IMR-90 (cell line): ENCODE measurements around the gene HLA-DQA1. TPM values are rescaled to one million over a fixed set of nuclear protein-coding genes. Genes with fewer than 3 reads are reported as not detected.

ENCODE experiments used
- ATAC-seq: fragments of 200-7000 bp; cut with Tn5 transposase; 2 replicates; pipeline ENCODE4 v1.9.1; 2020; ENCODE audit warnings: low read depth, mild to moderate bottlenecking, moderate library complexity
- BruUV-seq: library from RNA; stranded (reverse); fragments of 400-500 nt; replicated peaks from 2 replicates; lab custom pipeline; 2021; lab: Mats Ljungman, UMichigan
- CTCF ChIA-PET: fragments of 300-600 bp; formaldehyde crosslinking; extraction: SDS; loops from one replicate; lab custom pipeline; 2021; ENCODE audit warnings: antibody characterized with exemption; lab: Yijun Ruan, JAX
- POLR2A ChIA-PET: fragments of 300-600 bp; sonication (Branson Sonifier 250); formaldehyde crosslinking; loops from one replicate; lab custom pipeline; 2022; ENCODE audit warnings: antibody characterized with exemption; ENCODE audit not compliant: unreplicated experiment; lab: Charles Lee
- DNase-seq: peaks from one replicate; pipeline ENCODE4 v3.0.0; 2013
- H2AFZ ChIP-seq: replicated peaks from 2 replicates; pipeline ENCODE3; 2013; ENCODE audit warnings: low read length, mild to moderate bottlenecking; ENCODE audit not compliant: poor library complexity
- H2AK5ac ChIP-seq: 2 replicates; pipeline ENCODE4 v1.6.1; 2013; ENCODE audit warnings: low read depth, low read length, inconsistent platforms
- H2AK9ac ChIP-seq: replicated peaks from 2 replicates; pipeline ENCODE3; 2013; ENCODE audit warnings: mild to moderate bottlenecking, low read depth, low read length, moderate library complexity; ENCODE audit not compliant: poor library complexity
- H2BK120ac ChIP-seq: 2 replicates; pipeline ENCODE4 v1.6.1; 2013; ENCODE audit warnings: low read depth, low read length, inconsistent platforms
- H2BK15ac ChIP-seq: 3 replicates; pipeline ENCODE4 v1.6.1; 2013; ENCODE audit warnings: low read depth, low read length, inconsistent platforms
- H2BK20ac ChIP-seq: 2 replicates; pipeline ENCODE4 v1.6.1; 2013; ENCODE audit warnings: low read depth, mild to moderate bottlenecking, inconsistent platforms, low read length, moderate library complexity
- H2BK5ac ChIP-seq: 2 replicates; pipeline ENCODE4 v1.6.1; 2013; ENCODE audit warnings: mild to moderate bottlenecking, low read depth, low read length, inconsistent platforms; ENCODE audit not compliant: poor library complexity, severe bottlenecking
- H3K14ac ChIP-seq: replicated peaks from 2 replicates; pipeline ENCODE4 v1.6.1; 2013; ENCODE audit warnings: low read depth, low read length, inconsistent platforms
- H3K18ac ChIP-seq: 2 replicates; pipeline ENCODE4 v1.6.1; 2013; ENCODE audit warnings: low read depth, low read length, control low read depth
- H3K23ac ChIP-seq: 2 replicates; pipeline ENCODE4 v1.6.1; 2013; ENCODE audit warnings: low read depth, low read length, inconsistent platforms
- H3K27ac ChIP-seq: 2 replicates; pipeline ENCODE4 v1.5.1; 2013; ENCODE audit warnings: mild to moderate bottlenecking, control low read depth, low read length; ENCODE audit not compliant: insufficient read depth
- H3K27me3 ChIP-seq: 2 replicates; pipeline ENCODE4 v1.6.1; 2013; ENCODE audit warnings: low read length; ENCODE audit not compliant: control insufficient read depth, insufficient read depth
- H3K36me3 ChIP-seq: 2 replicates; pipeline ENCODE4 v1.6.1; 2013; ENCODE audit warnings: low read length, mixed read lengths; ENCODE audit not compliant: control insufficient read depth, insufficient read depth
- H3K4ac ChIP-seq: 2 replicates; pipeline ENCODE4 v1.6.1; 2013; ENCODE audit warnings: low read depth, low read length, inconsistent platforms
- H3K4me1 ChIP-seq: 2 replicates; pipeline ENCODE4 v1.6.1; 2013; ENCODE audit warnings: low read length, mixed read lengths; ENCODE audit not compliant: control insufficient read depth, insufficient read depth
- H3K4me2 ChIP-seq: 2 replicates; pipeline ENCODE4 v1.6.1; 2013; ENCODE audit warnings: low read depth, mild to moderate bottlenecking, control low read depth, low read length, moderate library complexity
- H3K4me3 ChIP-seq: 2 replicates; pipeline ENCODE4 v1.5.1; 2013; ENCODE audit warnings: low read depth, mild to moderate bottlenecking, control low read depth, low read length, moderate library complexity; ENCODE audit not compliant: insufficient read depth
- H3K56ac ChIP-seq: 2 replicates; pipeline ENCODE4 v1.6.1; 2013; ENCODE audit warnings: low read length, inconsistent platforms; ENCODE audit not compliant: insufficient read depth; ENCODE audit errors: extremely low read depth
- H3K79me1 ChIP-seq, 2 experiments: 2 replicates each; pipeline ENCODE4 v1.6.1; 2013; ENCODE audit warnings: low read length in 2 of 2, inconsistent platforms in 1 of 2, low read depth in 1 of 2
- H3K9ac ChIP-seq: 2 replicates; pipeline ENCODE4 v1.6.1; 2013; ENCODE audit warnings: low read depth, low read length, control low read depth
- H3K9me1 ChIP-seq: 2 replicates; pipeline ENCODE4 v1.6.1; 2013; ENCODE audit warnings: low read length, inconsistent platforms; ENCODE audit not compliant: insufficient read depth
- H3K9me3 ChIP-seq: 2 replicates; pipeline ENCODE4 v1.6.1; 2013; ENCODE audit warnings: low read length; ENCODE audit not compliant: control insufficient read depth, insufficient read depth
- H4K20me1 ChIP-seq: 2 replicates; pipeline ENCODE4 v1.6.1; 2013; ENCODE audit warnings: low read length, inconsistent platforms; ENCODE audit not compliant: insufficient read depth
- H4K5ac ChIP-seq: 2 replicates; pipeline ENCODE4 v1.6.1; 2013; ENCODE audit warnings: mild to moderate bottlenecking, low read depth, low read length, control low read depth
- H4K8ac ChIP-seq, 2 experiments: 2 replicates each; pipeline ENCODE4 v1.6.1; 2013; ENCODE audit warnings: low read depth in 2 of 2, low read length in 2 of 2, control low read depth in 1 of 2, inconsistent platforms in 1 of 2
- H4K91ac ChIP-seq: 2 replicates; pipeline ENCODE4 v1.6.1; 2013; ENCODE audit warnings: low read depth, low read length, inconsistent platforms; ENCODE audit not compliant: insufficient read depth
- BHLHE40 ChIP-seq: fragments of 150-350 bp; IDR thresholded peaks from 2 replicates; pipeline ENCODE4 v1.6.1; 2016; ENCODE audit warnings: mild to moderate bottlenecking, low read depth, low read length
- CEBPB ChIP-seq: IDR thresholded peaks from 2 replicates; pipeline ENCODE4 v1.6.1; 2012; ENCODE audit warnings: low read depth, low read length, improper control_type of control experiment
- CHD1 ChIP-seq: IDR thresholded peaks from 2 replicates; pipeline ENCODE4 v1.6.1; 2012; ENCODE audit warnings: low read depth, low read length, improper control_type of control experiment
- FOS ChIP-seq: fragments of 150-350 bp; IDR thresholded peaks from 2 replicates; pipeline ENCODE4 v1.6.1; 2016; ENCODE audit warnings: low read depth, low read length
- MAFK ChIP-seq: IDR thresholded peaks from 2 replicates; pipeline ENCODE4 v1.6.1; 2012; ENCODE audit warnings: low read depth, low read length, improper control_type of control experiment
- MAZ ChIP-seq: IDR thresholded peaks from 2 replicates; pipeline ENCODE4 v1.6.1; 2012; ENCODE audit warnings: low read depth, mild to moderate bottlenecking, low read length, improper control_type of control experiment, moderate library complexity, borderline replicate concordance
- MXI1 ChIP-seq: IDR thresholded peaks from 2 replicates; pipeline ENCODE4 v1.6.1; 2012; ENCODE audit warnings: low read depth, mild to moderate bottlenecking, low read length, moderate library complexity, borderline replicate concordance
- NFE2L2 ChIP-seq: fragments of 150-350 bp; IDR thresholded peaks from 2 replicates; pipeline ENCODE4 v1.6.1; 2016; ENCODE audit warnings: low read depth, mild to moderate bottlenecking, low read length
- POLR2A ChIP-seq: IDR thresholded peaks from 2 replicates; pipeline ENCODE4 v1.6.1; 2012; ENCODE audit warnings: mild to moderate bottlenecking, low read depth, low read length
- RAD21 ChIP-seq: IDR thresholded peaks from 2 replicates; pipeline ENCODE4 v1.6.1; 2012; ENCODE audit warnings: low read length, improper control_type of control experiment
- RCOR1 ChIP-seq: IDR thresholded peaks from 2 replicates; pipeline ENCODE4 v1.6.1; 2012; ENCODE audit warnings: mild to moderate bottlenecking, low read length, improper control_type of control experiment; ENCODE audit not compliant: insufficient replicate concordance
- RFX5 ChIP-seq: IDR thresholded peaks from 2 replicates; pipeline ENCODE4 v1.8.0; 2012; ENCODE audit warnings: low read depth, mild to moderate bottlenecking, low read length, moderate library complexity
- SMC3 ChIP-seq: fragments of 150-350 bp; IDR thresholded peaks from 2 replicates; pipeline ENCODE4 v1.6.1; 2016; ENCODE audit warnings: low read depth, mild to moderate bottlenecking, antibody characterized with exemption, low read length, moderate library complexity
- dilution Hi-C: fragments of 300-500 bp; cut with HindIII; formaldehyde crosslinking; loops from one replicate; pipeline ENCODE4 v1.14.3; 2018; ENCODE audit warnings: low sequenced_read_pairs; ENCODE audit not compliant: unreplicated experiment
- in situ Hi-C: fragments of 300-500 bp; cut with MboI; formaldehyde crosslinking; loops from 3 replicates; pipeline ENCODE4 v1.14.3; 2019; ENCODE audit warnings: low sequenced_read_pairs, inconsistent platforms, mixed read lengths
- intact Hi-C: fragments of 100-400 bp; cut with micrococcal nuclease; formaldehyde crosslinking; loops from 2 replicates; pipeline ENCODE4 v1.10.0; 2022
- polyA plus RNA-seq, 3 experiments: library from polyadenylated mRNA; depleted of rRNA; stranded (reverse); fragments of >200 nt; gene quantifications; 2 replicates each; pipeline ENCODE4 v1.2.3, GENCODE V29; 2012; ENCODE audit warnings: low replicate concordance in 1 of 3
- total RNA-seq: library from RNA; depleted of rRNA; stranded (reverse); fragments of >200 nt; gene quantifications from 2 replicates; pipeline ENCODE4 v1.2.3, GENCODE V29; 2012
- TF ChIP-seq, protein P1 (sequence below): conservative IDR thresholded peaks from 2 replicates; pipeline ENCODE4 v1.5.1; 2012; ENCODE audit warnings: mild to moderate bottlenecking, low read depth, low read length, improper control_type of control experiment
- TF ChIP-seq, protein P2 (sequence below): fragments of 150-350 bp; IDR thresholded peaks from 2 replicates; pipeline ENCODE4 v1.6.1; 2016; ENCODE audit warnings: low read depth, mild to moderate bottlenecking, low read length, moderate library complexity, borderline replicate concordance
- TF ChIP-seq, protein P3 (sequence below): fragments of 150-350 bp; IDR thresholded peaks from 2 replicates; pipeline ENCODE4 v1.6.1; 2017; ENCODE audit warnings: mild to moderate bottlenecking, antibody characterized with exemption, low read length, low read depth

The HLA-DQA1 gene
- total and polyA plus RNA-seq, 2 of the 4 experiments (the other 2 are of a cell fraction) = not detected

DNA sequence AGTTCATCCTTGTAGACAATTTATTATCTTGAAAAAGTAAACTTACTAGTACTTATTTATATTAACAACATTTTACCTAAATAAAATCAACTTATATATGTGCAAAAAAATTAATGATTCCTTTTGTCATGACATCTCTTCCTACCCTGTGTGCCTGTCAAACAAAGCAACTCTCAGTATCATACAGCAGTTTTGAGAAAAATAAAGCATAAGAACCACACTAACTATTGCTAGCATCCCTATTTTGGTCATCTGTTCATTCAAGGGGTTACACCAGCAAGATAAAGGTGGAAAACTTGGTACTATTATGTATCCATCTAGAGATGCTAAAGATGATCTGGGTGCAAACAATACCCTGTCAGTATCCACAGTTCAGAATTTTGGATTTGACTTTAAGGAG lies 40.2 kb upstream of the HLA-DQA1 start:
- Histone ChIP-seq H3K9me1 (no peaks in the 10 kb centered on the region), H2AK5ac (no peak overlapping the region), H3K14ac (no peak overlapping the region), H3K9me3 (no peaks in the 10 kb centered on the region), H2AK9ac (no peak overlapping the region), H4K91ac (no peak overlapping the region), H3K4me1 (no peaks in the 10 kb centered on the region), H2BK20ac (no peak overlapping the region), H2BK120ac (no peak overlapping the region), H3K18ac (no peak overlapping the region), H3K56ac (no peak overlapping the region), H2BK5ac (no peak overlapping the region), H3K27ac (no peak overlapping the region), H2AFZ (no peak overlapping the region), H4K5ac (no peak overlapping the region), H4K20me1 (no peaks in the 10 kb centered on the region), H3K4ac (no peak overlapping the region), H2BK15ac (no peak overlapping the region), H3K36me3 (no peaks in the 10 kb centered on the region), H3K79me1 (no peaks in the 10 kb centered on the region), H3K4me2 (no peak overlapping the region), H3K27me3 (no peaks in the 10 kb centered on the region), H3K4me3 (no peak overlapping the region), H4K8ac (no peak overlapping the region), H3K23ac (no peak overlapping the region), H3K9ac (no peak overlapping the region)
- in situ Hi-C loops = no loop called here
- CTCF ChIA-PET = no interaction called here
- POLR2A ChIA-PET = no interaction called here
- no TSS peak for BruUV-seq
- dilution Hi-C loops = no loop called here
- intact Hi-C loops = no loop called here
- TF ChIP-seq RFX5 (no peak), RAD21 (no peak), POLR2A (no peak), MAZ (no peak), MXI1 (no peak), NFE2L2 (no peak), MAFK (no peak), CEBPB (no peak), FOS (no peak), SMC3 (no peak), BHLHE40 (no peak), RCOR1 (no peak), CHD1 (no peak)
- TF ChIP-seq, protein P1, sequence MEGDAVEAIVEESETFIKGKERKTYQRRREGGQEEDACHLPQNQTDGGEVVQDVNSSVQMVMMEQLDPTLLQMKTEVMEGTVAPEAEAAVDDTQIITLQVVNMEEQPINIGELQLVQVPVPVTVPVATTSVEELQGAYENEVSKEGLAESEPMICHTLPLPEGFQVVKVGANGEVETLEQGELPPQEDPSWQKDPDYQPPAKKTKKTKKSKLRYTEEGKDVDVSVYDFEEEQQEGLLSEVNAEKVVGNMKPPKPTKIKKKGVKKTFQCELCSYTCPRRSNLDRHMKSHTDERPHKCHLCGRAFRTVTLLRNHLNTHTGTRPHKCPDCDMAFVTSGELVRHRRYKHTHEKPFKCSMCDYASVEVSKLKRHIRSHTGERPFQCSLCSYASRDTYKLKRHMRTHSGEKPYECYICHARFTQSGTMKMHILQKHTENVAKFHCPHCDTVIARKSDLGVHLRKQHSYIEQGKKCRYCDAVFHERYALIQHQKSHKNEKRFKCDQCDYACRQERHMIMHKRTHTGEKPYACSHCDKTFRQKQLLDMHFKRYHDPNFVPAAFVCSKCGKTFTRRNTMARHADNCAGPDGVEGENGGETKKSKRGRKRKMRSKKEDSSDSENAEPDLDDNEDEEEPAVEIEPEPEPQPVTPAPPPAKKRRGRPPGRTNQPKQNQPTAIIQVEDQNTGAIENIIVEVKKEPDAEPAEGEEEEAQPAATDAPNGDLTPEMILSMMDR = no peak
- TF ChIP-seq, protein P2, sequence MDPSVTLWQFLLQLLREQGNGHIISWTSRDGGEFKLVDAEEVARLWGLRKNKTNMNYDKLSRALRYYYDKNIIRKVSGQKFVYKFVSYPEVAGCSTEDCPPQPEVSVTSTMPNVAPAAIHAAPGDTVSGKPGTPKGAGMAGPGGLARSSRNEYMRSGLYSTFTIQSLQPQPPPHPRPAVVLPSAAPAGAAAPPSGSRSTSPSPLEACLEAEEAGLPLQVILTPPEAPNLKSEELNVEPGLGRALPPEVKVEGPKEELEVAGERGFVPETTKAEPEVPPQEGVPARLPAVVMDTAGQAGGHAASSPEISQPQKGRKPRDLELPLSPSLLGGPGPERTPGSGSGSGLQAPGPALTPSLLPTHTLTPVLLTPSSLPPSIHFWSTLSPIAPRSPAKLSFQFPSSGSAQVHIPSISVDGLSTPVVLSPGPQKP = no peak
- TF ChIP-seq, protein P3, sequence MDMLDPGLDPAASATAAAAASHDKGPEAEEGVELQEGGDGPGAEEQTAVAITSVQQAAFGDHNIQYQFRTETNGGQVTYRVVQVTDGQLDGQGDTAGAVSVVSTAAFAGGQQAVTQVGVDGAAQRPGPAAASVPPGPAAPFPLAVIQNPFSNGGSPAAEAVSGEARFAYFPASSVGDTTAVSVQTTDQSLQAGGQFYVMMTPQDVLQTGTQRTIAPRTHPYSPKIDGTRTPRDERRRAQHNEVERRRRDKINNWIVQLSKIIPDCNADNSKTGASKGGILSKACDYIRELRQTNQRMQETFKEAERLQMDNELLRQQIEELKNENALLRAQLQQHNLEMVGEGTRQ = no peak
- no peak for DNase-seq
- no peak for ATAC-seq
